HCT116 (cell line): Measurements from ENCODE around the gene OXT. TPM values are rescaled to one million over a fixed set of nuclear protein-coding genes. Genes with fewer than 3 reads are reported as not detected.

Source experiments
- ATAC-seq: fragments of 200-7000 bp; cut with Tn5 transposase; 2 replicates; pipeline ENCODE4 v1.9.1; 2020; ENCODE audit warnings: mild to moderate bottlenecking, moderate library complexity
- BruUV-seq: library from RNA; stranded (reverse); fragments of 400-500 nt; replicated peaks from 2 replicates; lab custom pipeline; 2021; lab: Mats Ljungman, UMichigan
- CTCF ChIA-PET: fragments of 300-600 bp; sonication (Branson Sonifier 250); formaldehyde crosslinking; loops from one replicate; lab custom pipeline; 2021; ENCODE audit warnings: antibody characterized with exemption; lab: Charles Lee
- POLR2A ChIA-PET: fragments of 300-600, 350-600 bp; sonication (Branson Sonifier 250); formaldehyde crosslinking; loops from one replicate; lab custom pipeline; 2021; ENCODE audit warnings: antibody characterized with exemption; lab: Charles Lee
- RAD21 ChIA-PET, 2 experiments: fragments of 300-600 bp; sonication (Branson Sonifier 250); formaldehyde crosslinking; loops; one replicate each; lab custom pipeline; 2023; ENCODE audit warnings: low total read pairs in 2 of 2; ENCODE audit not compliant: uncharacterized antibody in 2 of 2, unreplicated experiment in 2 of 2, low non-redundant PET in 1 of 2; lab: Charles Lee
- DNase-seq: peaks from one replicate; pipeline ENCODE4 v3.0.0-alpha.2; 2010; ENCODE audit warnings: low read depth, low spot score
- H2AFZ ChIP-seq: fragments of 200-600 bp; shearing (Covaris generic), sonication (generic); 2 replicates; pipeline ENCODE4 v1.6.1; 2017; ENCODE audit warnings: low read depth, mixed run types, mixed read lengths, antibody characterized with exemption, low read length; ENCODE audit not compliant: poor library complexity, severe bottlenecking
- H3K27ac ChIP-seq: 2 replicates; pipeline ENCODE4 v1.5.1; 2012; ENCODE audit warnings: low read depth, low read length
- H3K27me3 ChIP-seq: fragments of 200-600 bp; sonication (generic); 2 replicates; pipeline ENCODE4 v1.6.1; 2016; ENCODE audit warnings: mixed run types, low read length, mixed read lengths; ENCODE audit not compliant: insufficient read depth
- H3K36me3 ChIP-seq, 2 experiments: fragments of 200-500 bp in 1 of 2; fragments of 200-600 bp in 1 of 2; sonication (Bioruptor generic) in 1 of 2; sonication (generic) in 1 of 2; 2 replicates each; pipeline versions ENCODE4 v1.5.1 to v1.6.1; 2014 to 2016; ENCODE audit warnings: low read length in 2 of 2, inconsistent platforms in 1 of 2, mixed read lengths in 1 of 2, mixed run types in 1 of 2; ENCODE audit not compliant: insufficient read depth in 2 of 2, control insufficient read depth in 1 of 2
- H3K4me1 ChIP-seq, 2 experiments: fragments of 200-600 bp in 1 of 2; sonication (generic) in 1 of 2; 2 replicates each; pipeline versions ENCODE4 v1.5.1 to v1.6.1; 2012 to 2017; ENCODE audit warnings: low read length in 2 of 2, inconsistent platforms in 1 of 2, mild to moderate bottlenecking in 1 of 2, mixed read lengths in 1 of 2, mixed run types in 1 of 2, moderate library complexity in 1 of 2; ENCODE audit not compliant: insufficient read depth in 2 of 2, control insufficient read depth in 1 of 2
- H3K4me2 ChIP-seq: fragments of 200-600 bp; sonication (generic); 2 replicates; pipeline ENCODE4 v1.6.1; 2017; ENCODE audit warnings: mixed run types, low read length, mixed read lengths
- H3K4me3 ChIP-seq, 2 experiments: fragments of 200-600 bp in 1 of 2; sonication (generic) in 1 of 2; replicated peaks in 1 of 2; 2 replicates each; pipeline ENCODE4 v1.5.1; 2011 to 2016; ENCODE audit warnings: low read length in 2 of 2, control low read depth in 1 of 2, low read depth in 1 of 2, mild to moderate bottlenecking in 1 of 2, mixed read lengths in 1 of 2, mixed run types in 1 of 2
- H3K79me2 ChIP-seq: fragments of 200-600 bp; sonication (generic); 2 replicates; pipeline ENCODE4 v1.6.1; 2017; ENCODE audit warnings: mild to moderate bottlenecking, mixed run types, low read length, moderate library complexity, mixed read lengths; ENCODE audit not compliant: insufficient read depth
- H3K9ac ChIP-seq: fragments of 200-600 bp; sonication (generic); 2 replicates; pipeline ENCODE4 v1.6.1; 2016; ENCODE audit warnings: low read length, mixed read lengths
- H3K9me2 ChIP-seq: fragments of 200-600 bp; sonication (generic), shearing (Covaris generic); 2 replicates; pipeline ENCODE4 v1.6.1; 2017; ENCODE audit warnings: mixed run types, mild to moderate bottlenecking, moderate library complexity; ENCODE audit not compliant: insufficient read depth
- H3K9me3 ChIP-seq, 2 experiments: fragments of 200-500 bp in 1 of 2; fragments of 200-600 bp in 1 of 2; sonication (Bioruptor generic) in 1 of 2; sonication (generic) in 1 of 2; 2 replicates each; pipeline ENCODE4 v1.6.1; 2014 to 2017; ENCODE audit warnings: low read length in 2 of 2, mixed read lengths in 2 of 2, inconsistent platforms in 1 of 2, low read depth in 1 of 2, mild to moderate bottlenecking in 1 of 2, mixed run types in 1 of 2, moderate library complexity in 1 of 2; ENCODE audit not compliant: control insufficient read depth in 1 of 2, insufficient read depth in 1 of 2
- H4K20me1 ChIP-seq: fragments of 200-600 bp; sonication (generic), shearing (Covaris generic); 2 replicates; pipeline ENCODE4 v1.6.1; 2017; ENCODE audit warnings: mixed run types, mild to moderate bottlenecking, moderate library complexity; ENCODE audit not compliant: insufficient read depth
- CEBPB ChIP-seq: IDR thresholded peaks from 2 replicates; pipeline ENCODE4 v1.6.1; 2012; ENCODE audit warnings: low read depth
- EGR1 ChIP-seq: IDR thresholded peaks from 2 replicates; pipeline ENCODE4 v1.6.1; 2012; ENCODE audit warnings: low read depth
- EZH2phosphoT487 ChIP-seq: fragments of 200-600 bp; IDR thresholded peaks from 2 replicates; pipeline ENCODE4 v1.6.1; 2018; ENCODE audit warnings: antibody characterized with exemption, borderline replicate concordance
- FOSL1 ChIP-seq: IDR thresholded peaks from 2 replicates; pipeline ENCODE4 v1.6.1; 2012; ENCODE audit warnings: low read depth
- POLR2A ChIP-seq: IDR thresholded peaks from 2 replicates; pipeline ENCODE4 v1.7.0; 2011; ENCODE audit warnings: borderline replicate concordance; ENCODE audit not compliant: insufficient read depth, insufficient read length; ENCODE audit errors: extremely low read depth
- POLR2AphosphoS5 ChIP-seq: IDR thresholded peaks from 2 replicates; pipeline ENCODE4 v1.6.1; 2011; ENCODE audit warnings: mild to moderate bottlenecking, low read depth, low read length, moderate library complexity
- ZBTB33 ChIP-seq: IDR thresholded peaks from 2 replicates; pipeline ENCODE4 v1.6.1; 2011; ENCODE audit warnings: mild to moderate bottlenecking, low read length, moderate library complexity; ENCODE audit not compliant: insufficient replicate concordance; ENCODE audit errors: extremely low read depth
- intact Hi-C: fragments of 100-400 bp; cut with micrococcal nuclease; formaldehyde crosslinking; loops from 2 replicates; pipeline ENCODE4 v1.10.0; 2022
- total RNA-seq: library from RNA; stranded (reverse); gene quantifications from one replicate; pipeline ENCODE4 v1.2.1, GENCODE V29; 2021; ENCODE audit not compliant: unreplicated experiment
- TF ChIP-seq, protein P1 (sequence below): IDR thresholded peaks from 2 replicates; pipeline ENCODE4 v1.6.1; 2012
- TF ChIP-seq, protein P2 (sequence below), 3 experiments: fragments of 200-600 bp in 1 of 3; sonication (generic) in 1 of 3; IDR thresholded peaks in 2 of 3; conservative IDR thresholded peaks in 1 of 3; 2 replicates each; pipeline ENCODE4 v1.5.1; 2012 to 2017; ENCODE audit warnings: low read depth in 2 of 3, low read length in 2 of 3, antibody characterized with exemption in 1 of 3, borderline replicate concordance in 1 of 3, control low read depth in 1 of 3, mild to moderate bottlenecking in 1 of 3, mixed read lengths in 1 of 3, mixed run types in 1 of 3, moderate library complexity in 1 of 3; ENCODE audit not compliant: insufficient read depth in 1 of 3

The OXT gene
- total RNA-seq, 1 experiment from 2014 or later, result not detected

- Histone ChIP-seq H4K20me1 (no peaks in the 10 kb centered on the region), H3K9me3 (no peaks in the 10 kb centered on the region; a peak in 1 of 4 replicates), H3K36me3 (peaks cover 7 to 12% of the 10 kb centered on the region in 2 experiments; a peak in 3 of 4 replicates), H3K4me3 (no peak overlapping the region), H3K9me2 (no peaks in the 10 kb centered on the region), H3K4me1 (peaks cover 0 to 4% of the 10 kb centered on the region in 2 experiments; a peak in 1 of 4 replicates), H3K27me3 (no peaks in the 10 kb centered on the region), H3K79me2 (peaks cover 8% of the 10 kb centered on the region), H3K4me2 (no peak overlapping the region), H3K27ac (no peak overlapping the region), H2AFZ (no peak overlapping the region), H3K9ac (no peak overlapping the region)
- DNase-seq, result no peak
- ATAC-seq, result no peak
- ChIA-PET RAD21 (interaction anchor here in 1 of 2 experiments (0.6 kb wide), 1 partner anchor 195 kb away, joined by 3 read pairs; no protein-coding TSS in a partner anchor), POLR2A (no interaction called here), CTCF (no interaction called here)
- BruUV-seq, result no TSS peak
- TF ChIP-seq POLR2AphosphoS5 (no peak), ZBTB33 (no peak), EGR1 (no peak), EZH2phosphoT487 (no peak), POLR2A (no peak), FOSL1 (no peak), CEBPB (no peak)
- TF ChIP-seq, protein P1, sequence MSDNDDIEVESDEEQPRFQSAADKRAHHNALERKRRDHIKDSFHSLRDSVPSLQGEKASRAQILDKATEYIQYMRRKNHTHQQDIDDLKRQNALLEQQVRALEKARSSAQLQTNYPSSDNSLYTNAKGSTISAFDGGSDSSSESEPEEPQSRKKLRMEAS, result no peak
- TF ChIP-seq, protein P2, sequence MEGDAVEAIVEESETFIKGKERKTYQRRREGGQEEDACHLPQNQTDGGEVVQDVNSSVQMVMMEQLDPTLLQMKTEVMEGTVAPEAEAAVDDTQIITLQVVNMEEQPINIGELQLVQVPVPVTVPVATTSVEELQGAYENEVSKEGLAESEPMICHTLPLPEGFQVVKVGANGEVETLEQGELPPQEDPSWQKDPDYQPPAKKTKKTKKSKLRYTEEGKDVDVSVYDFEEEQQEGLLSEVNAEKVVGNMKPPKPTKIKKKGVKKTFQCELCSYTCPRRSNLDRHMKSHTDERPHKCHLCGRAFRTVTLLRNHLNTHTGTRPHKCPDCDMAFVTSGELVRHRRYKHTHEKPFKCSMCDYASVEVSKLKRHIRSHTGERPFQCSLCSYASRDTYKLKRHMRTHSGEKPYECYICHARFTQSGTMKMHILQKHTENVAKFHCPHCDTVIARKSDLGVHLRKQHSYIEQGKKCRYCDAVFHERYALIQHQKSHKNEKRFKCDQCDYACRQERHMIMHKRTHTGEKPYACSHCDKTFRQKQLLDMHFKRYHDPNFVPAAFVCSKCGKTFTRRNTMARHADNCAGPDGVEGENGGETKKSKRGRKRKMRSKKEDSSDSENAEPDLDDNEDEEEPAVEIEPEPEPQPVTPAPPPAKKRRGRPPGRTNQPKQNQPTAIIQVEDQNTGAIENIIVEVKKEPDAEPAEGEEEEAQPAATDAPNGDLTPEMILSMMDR (IDR thresholded peaks at IDR 0.05 in 2 of 3, conservative IDR thresholded peaks at IDR 0.05 in 1 of 3; ENCODE audit: borderline replicate concordance in 1 of 3, insufficient read depth in 1 of 3, low read depth in 2 of 3, low read length in 2 of 3), result no peak
- intact Hi-C loops, result no loop called here
Measured at GRCh38 chr20:3121271-3121911, 50.0 kb downstream of the OXT start.

Other genes starting within 250 kb of the OXT start
- 31.8 TPM for gene PCED1A, start 231.0 kb upstream of the OXT start, total RNA-seq
- gene VPS16, start 230.9 kb upstream of the OXT start, total RNA-seq, result 38.1 TPM
- 44.6 TPM for gene PTPRA, start 198.1 kb upstream of the OXT start, total RNA-seq
- gene GNRH2, start 28.0 kb upstream of the OXT start, total RNA-seq, result 0.32 TPM
- gene MRPS26, start 25.6 kb upstream of the OXT start, total RNA-seq, result 84.3 TPM
- gene AVP, start 13.1 kb downstream of the OXT start, total RNA-seq, result not detected
- 13.5 TPM for gene FASTKD5, start 88.2 kb downstream of the OXT start, total RNA-seq
- gene UBOX5, start 88.2 kb downstream of the OXT start, total RNA-seq, result 7.4 TPM
- gene LZTS3, start 101.9 kb downstream of the OXT start, total RNA-seq, result 5.2 TPM
- 45.8 TPM for gene DDRGK1, start 133.1 kb downstream of the OXT start, total RNA-seq
- 77.3 TPM for gene ITPA, start 137.9 kb downstream of the OXT start, total RNA-seq
- 22.7 TPM for gene SLC4A11, start 167.6 kb downstream of the OXT start, total RNA-seq